Left ventricle myocardium superior (tissue), 1 donor: ENCODE measurements around the gene ADGRD2. TPM values are rescaled to one million over a fixed set of nuclear protein-coding genes. Genes with fewer than 3 reads are reported as not detected.

Experiments used
- ATAC-seq: fragments of 200-7000 bp; cut with Tn5 transposase; one replicate; pipeline ENCODE4 v1.9.1; 2020; ENCODE audit warnings: mild to moderate bottlenecking, moderate library complexity
- DNase-seq: peaks from one replicate; pipeline ENCODE4 v3.0.0-alpha.2; 2020
- intact Hi-C: fragments of 100-400 bp; cut with micrococcal nuclease; formaldehyde crosslinking; loops from one replicate; pipeline ENCODE4 v1.11.0; 2022
- total RNA-seq: library from RNA; stranded (reverse); fragmentation: NEBNext Ultra II Directional; extraction: Animal tissue kit (Norgen Biotek cat#: 25700); gene quantifications from one replicate; pipeline ENCODE4 v1.2.1, GENCODE V29; 2021
- donor health status: DM: no; HTN: yes; CAD: no; lungs with severe emphysema.

ADGRD2 gene
- total RNA-seq, 1 donor from 2014 or later: not detected

DNA sequence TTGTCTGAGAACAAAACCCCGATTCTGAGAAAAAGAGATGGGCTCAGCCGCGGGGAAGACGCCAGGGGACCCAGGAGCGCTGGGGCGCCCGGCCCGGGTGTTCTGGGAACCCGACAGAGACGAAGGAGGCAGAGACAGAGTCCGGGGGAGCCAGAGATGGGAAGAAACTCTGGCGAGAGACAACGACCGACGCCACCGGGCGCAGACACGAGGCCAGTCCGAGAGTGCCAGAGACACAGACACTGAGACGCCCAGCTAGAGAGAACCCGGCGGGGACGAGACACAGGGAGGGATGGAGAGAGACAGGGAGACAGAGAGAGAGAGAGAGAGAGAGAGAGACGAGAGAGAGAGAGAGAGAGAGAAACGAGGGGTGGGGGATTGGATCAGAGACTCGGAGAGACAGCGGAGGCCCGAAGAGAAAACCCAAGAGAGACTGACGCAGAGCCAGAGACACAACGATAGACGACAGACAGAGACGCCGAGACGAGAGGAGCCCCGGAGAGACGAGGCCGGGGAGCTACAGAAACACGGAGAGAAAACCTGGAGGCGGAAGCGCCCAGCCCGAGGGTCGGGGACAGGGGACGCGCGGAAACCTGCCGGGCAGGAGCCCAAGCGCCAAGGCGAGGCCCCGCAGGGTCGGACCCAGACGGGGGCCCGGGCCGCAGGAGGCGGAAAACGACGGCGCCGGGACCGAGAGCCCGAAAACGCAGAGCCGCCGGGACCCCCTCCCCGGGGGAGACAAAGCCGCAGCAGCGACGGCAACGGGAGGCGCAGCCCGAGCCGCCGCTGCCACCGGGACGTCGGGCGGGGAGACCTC, 53.7 kb downstream of the ADGRD2 start:
- DNase-seq (no peak), ATAC-seq (no peak)
- intact Hi-C loops: no loop called here

DNA sequence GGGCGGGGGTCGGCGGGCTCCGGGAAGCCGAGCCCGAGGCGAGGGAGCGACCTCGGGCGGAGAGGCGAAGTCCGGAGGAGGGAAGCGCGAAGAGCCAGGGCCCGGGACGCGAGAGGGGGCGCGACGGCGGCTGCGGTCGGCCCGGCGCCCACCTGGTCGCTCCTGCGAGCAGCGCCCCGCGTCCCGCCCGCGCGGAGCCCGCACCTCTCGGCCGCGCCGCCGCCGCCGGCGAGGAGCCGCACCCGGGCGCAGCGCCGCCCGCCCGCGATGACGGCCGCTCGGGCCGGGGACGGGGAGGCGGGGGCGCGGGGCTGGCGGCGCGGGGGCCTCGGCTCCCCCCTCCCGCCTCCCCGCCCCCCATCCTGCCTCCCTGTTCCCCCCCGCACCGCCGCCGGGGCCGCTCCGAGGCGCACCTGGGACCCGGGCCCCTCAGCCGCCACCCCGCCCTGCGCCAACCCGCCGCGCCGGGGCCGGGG, 54.3 kb downstream of the ADGRD2 start:
- ATAC-seq (no peak), DNase-seq (no peak)
- intact Hi-C loops: no loop called here

DNA sequence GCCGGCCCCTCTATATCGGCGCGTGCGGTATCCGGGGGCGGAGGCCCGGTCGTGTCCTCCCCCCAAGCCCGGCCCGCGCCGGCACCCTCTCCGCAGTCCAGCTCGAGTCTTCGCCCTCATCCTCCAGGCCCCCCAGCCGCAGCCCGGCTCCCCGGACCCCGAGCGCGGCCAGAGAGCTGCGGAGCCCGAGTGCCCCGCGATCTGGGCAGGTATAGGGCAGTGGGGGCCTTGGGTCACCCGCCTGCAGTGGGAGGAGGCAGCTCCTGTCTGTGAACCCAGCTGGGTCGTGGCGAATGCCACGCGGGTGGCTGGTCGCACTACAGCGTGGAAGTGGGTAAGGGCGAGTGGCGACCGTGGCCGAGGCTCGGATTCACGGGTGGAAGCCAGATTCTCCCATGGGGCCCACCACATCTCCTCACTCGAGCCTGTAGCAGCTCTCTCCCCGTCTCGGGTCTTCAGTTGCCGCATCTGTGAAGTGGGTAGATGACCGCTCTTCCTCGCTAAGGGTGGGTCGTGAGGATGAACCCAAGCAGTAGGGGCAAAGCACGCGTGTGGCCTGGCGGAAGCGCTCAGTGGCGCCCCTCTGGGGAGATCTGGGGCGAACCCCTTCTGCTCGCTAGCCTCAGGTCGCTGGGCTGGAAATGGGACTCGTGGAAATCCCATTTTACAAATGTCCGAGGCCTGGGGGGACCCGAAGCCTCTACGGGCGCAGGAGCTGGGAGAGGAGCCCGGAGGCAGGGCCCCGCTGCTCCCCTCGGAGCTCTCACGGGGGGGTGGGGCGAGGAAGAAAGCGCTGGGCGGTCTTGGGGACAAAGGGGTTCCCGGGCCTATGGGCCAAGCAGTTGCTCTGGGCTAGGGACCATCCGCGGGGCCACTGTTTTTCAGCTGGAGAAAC, 55.0 kb downstream of the ADGRD2 start:
- DNase-seq (no peak), ATAC-seq (no peak)
- intact Hi-C loops: no loop called here

DNA sequence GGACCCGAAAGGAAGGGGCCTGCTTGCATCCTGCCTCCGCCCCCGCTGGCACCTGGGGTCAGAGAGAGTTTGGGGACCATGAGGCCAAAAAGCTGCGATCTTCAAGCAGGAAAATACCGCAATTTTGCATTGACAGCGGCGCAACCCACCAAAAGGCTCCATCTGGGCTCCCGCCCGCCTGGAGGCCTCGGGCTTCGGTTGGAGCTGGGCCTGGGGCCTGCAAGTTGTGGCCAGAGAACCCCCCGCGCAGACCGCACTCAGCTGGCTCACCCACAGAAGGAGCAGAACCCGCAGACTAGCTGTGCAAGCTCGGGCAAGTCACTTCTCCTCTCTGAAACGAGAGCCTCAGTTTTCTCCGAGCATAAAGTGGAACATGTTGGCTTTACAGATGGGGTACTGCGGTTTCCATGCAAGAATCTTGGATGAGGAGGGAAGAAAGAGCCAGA, 55.7 kb downstream of the ADGRD2 start:
- DNase-seq (no peak), ATAC-seq (no peak)
- intact Hi-C loops: no loop called here

DNA sequence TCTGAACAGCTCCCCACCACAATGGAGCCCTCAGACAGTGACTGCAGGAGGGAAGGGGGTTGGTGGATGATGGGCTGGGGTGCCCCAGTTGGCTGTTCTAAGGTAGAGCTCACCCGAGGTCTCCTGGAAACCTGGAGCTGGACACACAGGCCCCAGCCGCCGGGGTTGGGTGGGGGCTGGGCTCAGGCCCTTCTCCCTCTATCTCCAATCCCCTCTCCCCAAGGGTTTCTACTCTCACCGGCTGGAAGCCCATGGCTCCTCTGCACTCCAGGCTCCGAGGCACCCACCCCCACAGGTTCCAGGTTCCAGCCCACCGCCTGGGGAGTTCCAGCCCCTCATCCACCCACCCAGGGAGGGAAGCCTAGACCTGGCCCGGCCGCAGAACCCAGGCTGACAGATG, 56.2 kb downstream of the ADGRD2 start:
- ATAC-seq: no peak
- no peak for DNase-seq
- intact Hi-C loops: no loop called here

DNA sequence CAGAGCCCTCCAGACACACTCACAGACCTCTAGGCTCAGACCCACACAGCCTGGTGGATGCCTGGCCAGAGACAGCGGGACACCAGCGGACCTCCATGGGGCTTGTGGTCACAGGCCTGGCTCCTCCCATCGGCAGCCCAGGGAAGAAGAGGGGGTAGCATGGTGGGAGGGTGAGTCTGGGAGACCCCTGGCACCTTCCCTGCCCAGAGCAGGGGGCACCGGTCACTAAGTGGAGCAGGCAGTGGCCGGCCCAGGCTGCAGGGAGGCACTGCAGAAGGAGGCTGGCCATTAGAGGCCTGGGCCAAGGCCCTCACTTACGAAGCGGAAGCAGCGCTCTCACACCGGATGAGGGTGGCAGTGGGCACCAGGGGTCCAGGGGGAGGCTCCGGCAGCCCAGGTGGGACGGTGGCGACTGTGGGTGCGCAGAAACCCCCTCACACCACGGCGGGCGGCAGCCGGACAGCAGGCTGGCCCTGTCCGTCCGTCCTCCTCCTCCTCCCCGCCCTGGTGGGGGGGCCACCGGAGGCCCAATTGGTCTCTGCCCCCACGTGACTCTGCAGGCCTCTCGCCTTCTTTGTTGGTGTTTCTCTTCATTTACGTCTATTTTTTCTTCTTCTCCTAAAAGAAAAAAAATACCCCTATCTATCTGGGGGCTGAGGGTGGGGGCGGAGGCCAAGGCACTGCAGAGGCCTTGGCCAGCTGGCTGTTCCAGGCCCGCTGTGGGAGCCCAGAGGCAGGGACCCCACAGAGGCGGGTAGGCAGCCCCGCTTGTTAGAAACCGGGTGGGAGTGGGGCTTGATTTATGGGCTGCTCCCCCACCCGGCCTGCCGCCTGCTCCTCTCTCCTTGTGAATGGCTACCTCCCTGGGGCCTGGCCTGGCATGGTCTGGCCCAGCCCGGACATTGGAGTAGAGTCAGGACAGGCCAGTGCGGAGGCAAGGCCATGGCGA, 57.0 kb downstream of the ADGRD2 start, which contains the start of gene NR5A1:
NR5A1 (minus strand) TSS at position 469 of the 949 bp plus-strand sequence. CDS start 4,004 bp downstream, outside the sequence.
- intact Hi-C loops: no loop called here
- ATAC-seq (no peak), DNase-seq (no peak)

DNA sequence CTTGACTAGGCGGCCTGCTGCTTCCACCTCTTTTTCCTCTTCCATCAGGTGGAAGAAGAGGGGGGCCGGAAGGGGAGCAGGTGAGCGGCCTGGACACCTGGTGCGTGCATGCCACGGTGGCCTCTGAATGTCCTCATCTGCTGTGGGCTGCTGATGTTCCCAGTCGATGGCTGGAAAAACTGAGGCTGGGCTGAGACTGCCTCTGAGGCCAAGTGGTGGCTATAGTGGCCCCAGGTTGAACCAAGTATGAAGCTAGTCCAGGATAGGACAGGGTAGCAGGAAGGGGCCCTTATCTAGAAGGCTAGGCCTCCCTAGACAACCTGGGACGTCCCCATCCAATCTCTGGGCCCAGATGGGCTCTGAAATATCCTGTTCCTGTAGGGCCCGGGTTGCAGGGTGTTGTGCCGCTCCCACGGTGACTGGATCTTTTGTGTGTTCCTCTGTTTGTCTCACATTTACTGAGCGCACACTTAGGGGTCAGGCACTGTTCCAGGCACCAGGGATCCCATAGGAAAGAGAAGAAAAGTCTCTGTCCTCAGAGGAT, 57.7 kb downstream of the ADGRD2 start:
- DNase-seq: no peak
- no peak for ATAC-seq
- intact Hi-C loops: no loop called here

DNA sequence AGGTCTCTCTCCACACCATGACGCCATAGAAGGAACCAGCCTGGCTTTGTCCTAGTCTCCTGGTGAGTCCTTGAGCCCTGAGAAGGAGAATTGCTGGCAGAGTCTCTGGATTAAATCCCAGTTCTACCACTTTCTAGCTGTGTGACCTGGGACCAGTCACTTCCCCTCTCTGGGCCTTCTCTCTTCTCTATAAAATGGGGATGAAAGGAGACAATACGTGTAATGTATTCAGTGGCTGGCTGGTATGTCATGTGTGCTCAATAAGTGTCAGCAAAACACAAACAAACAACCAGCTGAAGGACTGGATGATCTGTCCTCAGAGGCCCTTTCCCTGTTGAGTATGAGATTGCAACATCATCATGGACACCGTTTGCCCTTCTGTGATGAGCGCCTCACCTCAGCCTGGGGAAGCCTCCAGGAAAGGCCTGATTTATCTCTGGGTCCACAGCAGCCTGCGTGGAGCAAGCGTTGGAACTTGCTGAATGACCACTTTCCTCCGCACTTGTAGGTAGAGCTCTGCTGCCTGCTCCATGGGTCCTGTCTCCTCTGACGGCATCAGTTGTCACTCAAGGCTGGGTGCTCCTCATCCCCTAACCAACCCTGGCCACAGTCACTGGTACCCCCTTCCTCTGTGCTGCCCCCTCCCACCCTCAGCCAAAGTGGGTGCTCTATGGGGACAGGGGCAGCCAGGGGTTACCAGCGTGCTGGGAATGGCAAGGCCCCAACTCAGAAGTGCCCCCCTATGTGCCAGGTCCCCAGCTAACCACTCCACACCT, 60.6 kb downstream of the ADGRD2 start:
- intact Hi-C loops: no loop called here
- ATAC-seq: no peak

DNA sequence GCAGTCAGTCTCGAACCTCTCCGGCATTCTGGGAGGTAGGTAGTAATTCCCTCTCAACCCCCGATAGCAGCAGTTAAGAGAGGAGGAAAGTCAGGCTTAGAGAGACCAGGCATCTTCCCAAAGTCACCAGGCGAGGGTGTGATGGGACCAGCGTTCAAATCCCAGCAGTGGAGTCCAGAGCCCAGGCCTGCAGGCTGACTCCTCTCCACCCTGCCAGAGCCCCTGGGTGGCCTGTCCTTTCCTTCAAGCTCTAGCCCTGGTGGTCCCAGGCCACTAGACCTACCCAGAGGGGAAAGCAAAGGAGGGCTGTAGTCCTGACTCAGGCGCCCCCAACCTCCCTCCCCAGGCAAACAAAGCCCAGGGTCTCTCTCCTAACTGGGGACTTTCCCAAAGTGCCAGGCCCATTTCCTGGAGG, 61.2 kb downstream of the ADGRD2 start:
- intact Hi-C loops: no loop called here

More for the DNA sequence above, 60.6 kb downstream of the ADGRD2 start:
- no peak for DNase-seq

DNA sequence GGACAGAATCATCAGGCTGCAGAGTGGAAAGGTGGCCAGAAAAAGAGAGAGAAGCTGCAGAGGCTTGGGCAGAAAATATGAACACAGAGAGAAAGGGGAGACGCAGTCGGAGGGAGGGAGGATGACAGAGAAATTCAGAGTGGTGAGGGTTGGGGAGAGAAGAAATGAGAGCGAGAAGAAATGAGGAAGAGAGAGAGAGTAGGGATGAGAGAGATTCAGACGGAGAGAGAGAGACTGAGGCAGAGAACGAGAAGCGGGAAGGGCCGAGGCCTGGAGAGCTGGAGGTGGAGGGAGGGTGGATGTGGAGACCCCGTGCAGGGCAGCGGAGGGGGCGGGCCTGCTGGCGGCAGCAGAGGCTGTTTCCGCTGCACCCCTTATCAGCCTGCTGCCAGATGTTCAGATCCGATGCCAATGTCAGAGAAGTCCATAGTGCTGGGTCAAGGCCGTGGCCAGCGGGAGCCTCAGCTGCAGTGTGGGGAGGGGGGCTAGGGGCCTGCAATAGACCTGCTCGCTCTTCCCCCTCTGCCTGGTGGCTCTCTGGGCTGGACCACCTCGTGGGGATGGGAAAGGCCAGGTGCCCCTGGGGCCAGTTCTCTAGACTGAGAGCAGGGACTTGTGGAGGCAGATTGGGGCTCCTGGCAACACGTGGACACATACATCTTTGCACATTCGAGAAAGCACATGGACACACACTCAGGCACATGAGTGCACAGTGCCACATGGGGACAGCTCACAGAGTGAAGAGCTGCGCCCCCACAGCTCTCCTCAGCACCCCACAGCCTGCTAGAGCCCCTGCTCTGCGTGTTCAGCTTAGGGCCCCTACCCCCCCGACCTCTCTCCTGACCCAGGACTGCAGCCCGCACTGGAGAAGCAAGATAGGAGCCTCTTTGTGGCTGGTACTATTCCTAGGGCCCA, 61.9 kb downstream of the ADGRD2 start:
- no peak for DNase-seq
- ATAC-seq: no peak
- intact Hi-C loops: no loop called here

More for the DNA sequence above, 61.2 kb downstream of the ADGRD2 start:
- no peak for DNase-seq
- ATAC-seq: no peak

DNA sequence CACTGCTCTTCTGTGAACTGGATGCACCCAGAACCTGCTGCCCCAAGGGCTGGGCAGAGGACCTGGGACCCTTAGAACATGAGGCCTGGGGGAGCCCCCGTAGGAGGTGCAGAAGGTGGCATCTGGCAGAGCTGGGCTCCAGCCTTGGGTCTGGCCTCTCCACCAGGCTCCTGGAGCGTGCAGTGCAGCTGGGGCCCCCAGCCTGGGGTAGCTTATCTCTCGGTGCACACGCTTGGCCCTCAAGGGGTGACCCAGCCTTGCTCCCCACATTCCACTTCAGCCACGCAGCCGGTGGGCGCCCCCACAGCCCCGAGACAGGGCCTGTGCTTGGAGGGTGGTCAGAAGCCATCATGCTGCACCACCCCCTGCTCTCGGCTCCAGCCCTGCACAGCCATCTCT, 62.6 kb downstream of the ADGRD2 start:
- ATAC-seq: no peak
- intact Hi-C loops: no loop called here
- DNase-seq: no peak

DNA sequence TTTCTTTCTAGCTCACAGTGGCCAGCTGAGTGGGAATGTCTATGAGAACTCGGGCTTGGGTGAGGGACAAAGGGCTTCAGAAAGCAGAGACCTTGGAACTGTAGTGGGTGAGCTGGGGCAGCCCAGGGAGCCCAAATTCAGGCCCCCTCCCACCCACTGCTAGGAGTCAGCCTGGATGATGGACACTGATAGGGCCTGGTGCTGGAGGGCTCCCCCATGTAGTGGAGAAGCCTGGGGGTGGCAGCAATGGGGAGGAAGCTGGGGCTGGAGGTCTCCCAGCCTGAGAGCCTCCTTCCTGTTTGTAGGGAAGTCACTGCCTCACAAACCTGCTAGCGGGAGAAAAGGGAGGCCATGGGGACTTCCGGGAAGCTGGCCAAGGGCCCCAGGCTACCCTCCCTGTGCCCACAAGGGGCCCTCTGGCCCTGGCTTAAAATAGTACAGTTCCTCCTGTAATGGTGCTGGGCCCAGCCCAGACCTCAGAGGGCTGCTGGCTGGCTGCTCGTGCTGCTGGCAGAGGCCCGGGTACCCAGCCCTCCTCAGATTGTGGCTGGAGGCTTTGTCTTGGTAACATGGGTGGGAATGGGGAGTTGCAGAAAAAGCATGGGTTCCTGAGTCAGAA, 63.2 kb downstream of the ADGRD2 start:
- ATAC-seq (peak; percentile 98), DNase-seq (peak; percentile 80)
- intact Hi-C loops: no loop called here

DNA sequence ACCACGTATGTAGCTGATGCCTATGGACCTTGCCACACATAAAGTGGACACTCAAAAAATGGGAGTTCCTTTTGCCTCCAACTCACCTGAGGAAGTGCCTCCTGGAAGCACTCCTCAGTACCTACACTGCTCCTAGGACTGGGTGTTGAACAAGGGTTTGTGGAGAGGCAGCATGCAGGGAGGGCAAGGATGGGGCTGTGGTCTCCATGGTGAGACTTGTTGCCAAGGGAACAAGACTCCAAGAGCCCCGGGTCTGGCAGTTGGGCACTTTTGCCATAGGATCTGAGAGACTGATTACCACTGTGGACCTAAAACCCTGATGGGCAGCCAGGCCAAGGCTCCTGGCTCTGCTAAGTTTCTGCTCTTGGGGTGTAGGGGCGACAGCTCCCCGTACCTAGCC, 63.9 kb downstream of the ADGRD2 start:
- ATAC-seq: no peak
- intact Hi-C loops: no loop called here
- no peak for DNase-seq

DNA sequence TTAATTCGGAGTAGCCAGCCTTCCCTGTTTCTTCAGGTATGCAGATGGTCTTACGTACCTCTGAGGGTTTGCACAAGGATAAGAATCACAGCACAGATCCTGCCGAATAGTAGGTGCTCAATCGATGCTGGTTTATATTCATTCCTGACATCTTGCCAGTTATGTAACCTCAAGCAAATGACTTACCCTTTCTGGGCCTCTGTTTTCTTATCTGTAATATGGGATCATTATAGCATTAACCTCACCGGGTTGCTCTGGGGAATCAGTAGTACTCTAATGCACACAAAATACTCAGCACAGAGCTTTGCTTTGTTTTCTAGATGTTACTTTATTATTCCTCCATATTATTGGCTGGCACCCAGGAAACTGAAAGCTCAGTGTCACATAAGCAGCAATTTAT, 64.6 kb downstream of the ADGRD2 start:
- DNase-seq: no peak
- no peak for ATAC-seq
- intact Hi-C loops: no loop called here

DNA sequence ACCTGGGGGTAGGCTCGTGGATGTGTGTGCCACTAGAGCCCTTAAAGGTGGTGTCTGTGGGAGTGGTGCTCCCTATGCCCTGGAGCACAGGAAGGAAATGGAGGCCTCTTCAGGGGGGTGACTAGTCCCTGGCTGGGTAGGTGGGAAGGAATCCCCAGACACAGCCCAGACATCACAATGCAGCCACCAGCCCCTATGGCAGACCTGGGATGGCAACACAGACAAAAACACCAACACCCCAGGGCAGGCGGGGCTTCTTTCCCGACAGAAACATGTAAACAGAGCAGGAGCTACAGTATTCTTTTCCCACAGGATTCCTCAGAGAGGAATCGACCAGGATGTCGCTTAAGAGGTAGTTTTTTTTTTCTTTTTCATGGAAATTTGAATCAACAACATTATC, 67.3 kb downstream of the ADGRD2 start:
- ATAC-seq: no peak
- intact Hi-C loops: no loop called here
- no peak for DNase-seq

DNA sequence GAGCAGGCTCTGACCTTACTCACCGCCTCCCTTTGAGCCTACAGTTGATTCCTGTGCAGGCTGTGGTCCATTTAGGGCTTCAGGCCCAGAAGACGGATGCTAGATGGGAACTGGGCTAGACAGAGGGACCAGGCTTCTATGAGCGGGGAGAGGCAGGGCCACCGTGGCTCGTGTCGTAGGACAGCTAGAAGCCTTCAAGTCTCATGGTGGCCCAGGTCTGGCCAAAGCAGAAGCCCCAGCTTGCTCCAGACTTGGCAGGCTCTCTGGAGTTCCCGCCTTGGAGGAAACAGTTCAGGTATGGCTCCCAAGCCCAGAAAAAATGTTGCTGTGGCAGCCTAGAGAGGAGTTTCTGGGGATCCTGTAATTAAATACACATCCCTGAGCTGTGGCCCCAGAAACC, 67.9 kb downstream of the ADGRD2 start:
- intact Hi-C loops: no loop called here
- DNase-seq (no peak), ATAC-seq (no peak)

DNA sequence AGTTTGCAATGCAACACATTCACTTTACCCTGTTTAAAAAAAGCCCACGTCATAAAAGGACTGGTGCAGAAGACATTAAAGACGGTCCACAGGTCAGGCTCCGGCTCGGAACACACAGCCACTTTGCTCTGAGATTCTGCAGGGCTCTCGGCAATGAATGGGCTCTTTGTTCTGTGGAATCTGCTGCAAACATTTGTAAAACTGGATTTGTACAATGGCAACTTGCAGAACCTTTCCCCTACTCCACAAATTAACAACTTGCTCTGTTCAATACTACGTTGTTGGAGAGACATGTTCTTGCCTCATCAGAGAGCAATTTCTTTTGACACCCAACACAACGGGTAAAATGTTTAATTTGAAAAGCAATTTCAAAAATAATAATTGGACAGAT, 70.0 kb downstream of the ADGRD2 start:
- intact Hi-C loops: no loop called here
- ATAC-seq: no peak
- DNase-seq: no peak
